GM20431 (cell line): Measurements from ENCODE around the gene CNTN4.

ENCODE experiments used
- in situ Hi-C: fragments of 300-500 bp; cut with MseI, MboI; formaldehyde crosslinking; loops from one replicate; pipeline ENCODE4 v1.15.0; 2020; ENCODE audit warnings: low sequenced_read_pairs; ENCODE audit not compliant: unreplicated experiment

Gene CNTN4

GRCh38 chr3:3066910-3067309, 968.2 kb downstream of the CNTN4 start:
- in situ Hi-C loops = no loop called here

- in situ Hi-C loops = no loop called here
Measured at GRCh38 chr3:3068358-3068881, 969.8 kb downstream of the CNTN4 start.

GRCh38 chr3:3069723-3070122, 971.1 kb downstream of the CNTN4 start:
- in situ Hi-C loops = no loop called here

GRCh38 chr3:3071136-3071535, 972.5 kb downstream of the CNTN4 start:
- in situ Hi-C loops = no loop called here

GRCh38 chr3:3074551-3075257, 976.0 kb downstream of the CNTN4 start:
- in situ Hi-C loops = no loop called here

- in situ Hi-C loops = no loop called here
Measured at GRCh38 chr3:3080309-3080708, 981.6 kb downstream of the CNTN4 start.

- in situ Hi-C loops = no loop called here
Measured at GRCh38 chr3:3081381-3082233, 982.9 kb downstream of the CNTN4 start.

- in situ Hi-C loops = no loop called here
Measured at GRCh38 chr3:3082234-3082924, 983.7 kb downstream of the CNTN4 start.

- in situ Hi-C loops = no loop called here
Measured at GRCh38 chr3:3084890-3085289, 986.2 kb downstream of the CNTN4 start.

- in situ Hi-C loops = no loop called here
Measured at GRCh38 chr3:3085782-3086181, 987.1 kb downstream of the CNTN4 start.

GRCh38 chr3:3086239-3086638, 987.6 kb downstream of the CNTN4 start:
- in situ Hi-C loops = no loop called here

- in situ Hi-C loops = no loop called here
Measured at GRCh38 chr3:3087279-3087678, 988.6 kb downstream of the CNTN4 start.

GRCh38 chr3:3087716-3088465, 989.2 kb downstream of the CNTN4 start:
- in situ Hi-C loops = no loop called here

- in situ Hi-C loops = no loop called here
Measured at GRCh38 chr3:3089017-3089416, 990.4 kb downstream of the CNTN4 start.

- in situ Hi-C loops = no loop called here
Measured at GRCh38 chr3:3097958-3098357, 999.3 kb downstream of the CNTN4 start.

- in situ Hi-C loops = no loop called here
Measured at GRCh38 chr3:3101660-3102458, 1003.2 kb downstream of the CNTN4 start.

- in situ Hi-C loops = no loop called here
Measured at GRCh38 chr3:3102751-3103150, 1004.1 kb downstream of the CNTN4 start.

- in situ Hi-C loops = no loop called here
Measured at GRCh38 chr3:3105246-3105645, 1006.6 kb downstream of the CNTN4 start.

GRCh38 chr3:3105815-3106214, 1007.1 kb downstream of the CNTN4 start:
- in situ Hi-C loops = no loop called here
